Measurements from ENCODE around the gene TOX2. TPM values are rescaled to one million over a fixed set of nuclear protein-coding genes. Genes with fewer than 3 reads are reported as not detected.
A peak's percentile ranks its signal among the peaks of the same experiment; 100 is the strongest.

The TOX2 gene
- polyA plus RNA-seq, 3 donors, result 0.39 to 0.56 (median 0.47) TPM

- H3K4me3 Mint-ChIP-seq, result peak overlapping the region in 1 of 2 donors; percentile 70
- H3K4me2 ChIP-seq (replicated peaks; ENCODE audit: extremely low read depth, low read length, poor library complexity, severe bottlenecking), result peak overlapping the region; percentile 77
Observed at GRCh38 chr20:43954704-43955061, 40.0 kb downstream of the TOX2 start.

GRCh38 chr20:43955062-43955749 is 40.6 kb downstream of the TOX2 start:
- peaks cover 19 to 23% of the 10 kb centered on the region in 2 donors for H3K36me3 Mint-ChIP-seq
- Histone ChIP-seq H3K79me2 (ENCODE audit: insufficient read depth, low read length) (no peaks in the 10 kb centered on the region), H3K4me1 (ENCODE audit: control insufficient read depth in 1 of 2, insufficient read depth in 2 of 2, low read length in 2 of 2) (peaks cover 67 to 72% of the 10 kb centered on the region in 2 donors), H3K4me3 (replicated peaks in 1 of 3; ENCODE audit: low read depth in 2 of 3, low read length in 3 of 3) (peak overlapping the region in 1 of 3 experiments; percentile 61), H3K36me3 (replicated peaks in 1 of 2; ENCODE audit: control insufficient read depth in 1 of 2, insufficient read depth in 2 of 2, low read length in 2 of 2) (no peaks in the 10 kb centered on the region), H4K20me1 (ENCODE audit: insufficient read depth, low read length) (no peaks in the 10 kb centered on the region), H3K9ac (ENCODE audit: insufficient read depth, low read length, poor library complexity, severe bottlenecking) (peak overlapping the region; percentile 33), H3K4me2 (replicated peaks; ENCODE audit: extremely low read depth, low read length, poor library complexity, severe bottlenecking) (peak overlapping the region; percentile 77), H3K27me3 (ENCODE audit: control insufficient read depth in 2 of 2, insufficient read depth in 2 of 2, low read length in 2 of 2) (peaks cover 0 to 5% of the 10 kb centered on the region in 2 donors), H3K9me3 (replicated peaks in 1 of 2; ENCODE audit: control insufficient read depth in 1 of 2, insufficient read depth in 1 of 2, low read length in 2 of 2) (no peaks in the 10 kb centered on the region), H3K27ac (ENCODE audit: low read depth in 1 of 2, low read length in 2 of 2) (peak overlapping the region; percentile 60 to 78), H2AFZ (ENCODE audit: insufficient read depth, low read depth, low read length, poor library complexity, severe bottlenecking) (no peak overlapping the region)
- peaks cover 0 to 5% (median 3%) of the 10 kb centered on the region in 7 donors for H3K9me3 Mint-ChIP-seq
- intact Hi-C loops (cut with micrococcal nuclease), result loop anchor here in 1 of 2 donors (1.0 kb wide), 1 partner anchor 13 kb away; no protein-coding TSS in a partner anchor
- peak overlapping the region; percentile 42 to 70 for H3K4me3 Mint-ChIP-seq
- peaks cover 10 to 32% (median 30%) of the 10 kb centered on the region in 3 donors for H3K27me3 Mint-ChIP-seq (ENCODE audit: low read depth in 3 of 3)
- TF ChIP-seq, protein P1, sequence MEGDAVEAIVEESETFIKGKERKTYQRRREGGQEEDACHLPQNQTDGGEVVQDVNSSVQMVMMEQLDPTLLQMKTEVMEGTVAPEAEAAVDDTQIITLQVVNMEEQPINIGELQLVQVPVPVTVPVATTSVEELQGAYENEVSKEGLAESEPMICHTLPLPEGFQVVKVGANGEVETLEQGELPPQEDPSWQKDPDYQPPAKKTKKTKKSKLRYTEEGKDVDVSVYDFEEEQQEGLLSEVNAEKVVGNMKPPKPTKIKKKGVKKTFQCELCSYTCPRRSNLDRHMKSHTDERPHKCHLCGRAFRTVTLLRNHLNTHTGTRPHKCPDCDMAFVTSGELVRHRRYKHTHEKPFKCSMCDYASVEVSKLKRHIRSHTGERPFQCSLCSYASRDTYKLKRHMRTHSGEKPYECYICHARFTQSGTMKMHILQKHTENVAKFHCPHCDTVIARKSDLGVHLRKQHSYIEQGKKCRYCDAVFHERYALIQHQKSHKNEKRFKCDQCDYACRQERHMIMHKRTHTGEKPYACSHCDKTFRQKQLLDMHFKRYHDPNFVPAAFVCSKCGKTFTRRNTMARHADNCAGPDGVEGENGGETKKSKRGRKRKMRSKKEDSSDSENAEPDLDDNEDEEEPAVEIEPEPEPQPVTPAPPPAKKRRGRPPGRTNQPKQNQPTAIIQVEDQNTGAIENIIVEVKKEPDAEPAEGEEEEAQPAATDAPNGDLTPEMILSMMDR (IDR thresholded peaks at IDR 0.05), result no peak
- peak; percentile 81 to 89 (median 89) for DNase-seq
- peaks cover 82% of the 10 kb centered on the region for H3K4me1 Mint-ChIP-seq
- H3K27ac Mint-ChIP-seq, result peak overlapping the region; percentile 84 to 92 (median 88)
- WGBS (ENCODE audit: insufficient coverage), result 3% methylated on average over 5 of the region's 6 CpGs

More at GRCh38 chr20:43954704-43955061, 40.0 kb downstream of the TOX2 start:
- Histone ChIP-seq H3K27me3 (ENCODE audit: control insufficient read depth in 2 of 2, insufficient read depth in 2 of 2, low read length in 2 of 2) (peaks cover 0 to 5% of the 10 kb centered on the region in 2 donors), H3K9me3 (replicated peaks in 1 of 2; ENCODE audit: control insufficient read depth in 1 of 2, insufficient read depth in 1 of 2, low read length in 2 of 2) (no peaks in the 10 kb centered on the region), H3K27ac (ENCODE audit: low read depth in 1 of 2, low read length in 2 of 2) (peak overlapping the region in 1 of 2 donors; percentile 78), H3K79me2 (ENCODE audit: insufficient read depth, low read length) (no peaks in the 10 kb centered on the region), H3K4me3 (replicated peaks in 1 of 3; ENCODE audit: low read depth in 2 of 3, low read length in 3 of 3) (peak overlapping the region in 1 of 3 experiments; percentile 61), H2AFZ (ENCODE audit: insufficient read depth, low read depth, low read length, poor library complexity, severe bottlenecking) (no peak overlapping the region), H3K4me1 (ENCODE audit: control insufficient read depth in 1 of 2, insufficient read depth in 2 of 2, low read length in 2 of 2) (peaks cover 67 to 72% of the 10 kb centered on the region in 2 donors), H3K36me3 (replicated peaks in 1 of 2; ENCODE audit: control insufficient read depth in 1 of 2, insufficient read depth in 2 of 2, low read length in 2 of 2) (no peaks in the 10 kb centered on the region), H3K9ac (ENCODE audit: insufficient read depth, low read length, poor library complexity, severe bottlenecking) (no peak overlapping the region), H4K20me1 (ENCODE audit: insufficient read depth, low read length) (no peaks in the 10 kb centered on the region)
- Mint-ChIP-seq H3K4me1 (peaks cover 82% of the 10 kb centered on the region), H3K9me3 (peaks cover 0 to 5% (median 3%) of the 10 kb centered on the region in 7 donors), H3K27me3 (ENCODE audit: low read depth in 3 of 3) (peaks cover 10 to 31% (median 30%) of the 10 kb centered on the region in 3 donors), H3K27ac (peak overlapping the region; percentile 84 to 92 (median 88)), H3K36me3 (peaks cover 20 to 23% of the 10 kb centered on the region in 2 donors)
- DNase-seq, result no peak
- intact Hi-C loops (cut with micrococcal nuclease), result loop anchor here in 1 of 2 donors (1.0 kb wide), 1 partner anchor 12 kb away; no protein-coding TSS in a partner anchor
- TF ChIP-seq, protein P1 (IDR thresholded peaks at IDR 0.05), result no peak
- WGBS (ENCODE audit: insufficient coverage), result 91% methylated on average over 4 of the region's 6 CpGs
